IgD-negative memory B cell (primary cell): ENCODE results near the gene POU3F2. TPM values are rescaled to one million over a fixed set of nuclear protein-coding genes. Genes with fewer than 3 reads are reported as not detected.
A peak's percentile ranks its signal among the peaks of the same experiment; 100 is the strongest.

Experiments
- H3K27ac Mint-ChIP-seq, 3 donors: one replicate each; pipeline ENCODE4 v1.8.0; 2020 to 2022; ENCODE audit warnings: mild to moderate bottlenecking in 3 of 3, mixed read lengths in 3 of 3, moderate library complexity in 1 of 3
- H3K27me3 Mint-ChIP-seq: one replicate; pipeline ENCODE4 v1.8.0; 2021; ENCODE audit warnings: mixed read lengths
- H3K36me3 Mint-ChIP-seq: one replicate; pipeline ENCODE4 v1.8.0; 2020; ENCODE audit warnings: mild to moderate bottlenecking, mixed read lengths
- H3K4me1 Mint-ChIP-seq, 3 donors: one replicate each; pipeline ENCODE4 v1.8.0; 2020 to 2022; ENCODE audit warnings: mixed read lengths in 3 of 3, mild to moderate bottlenecking in 1 of 3
- H3K4me3 Mint-ChIP-seq, 4 donors: one replicate each; pipeline ENCODE4 v1.8.0; 2020 to 2022; ENCODE audit warnings: mild to moderate bottlenecking in 4 of 4, mixed read lengths in 4 of 4, moderate library complexity in 3 of 4
- H3K9me3 Mint-ChIP-seq, 3 donors: one replicate each; pipeline ENCODE4 v1.8.0; 2020 to 2021; ENCODE audit warnings: mixed read lengths in 3 of 3, mild to moderate bottlenecking in 1 of 3
- polyA plus RNA-seq: library from polyadenylated mRNA; unstranded; fragments of 300-500 nt; fragmentation: Illumina TruSeq; gene quantifications from one replicate; pipeline ENCODE4 v1.2.3, GENCODE V29; 2021

Gene POU3F2
- polyA plus RNA-seq, 1 donor from 2014 or later: not detected

DNA sequence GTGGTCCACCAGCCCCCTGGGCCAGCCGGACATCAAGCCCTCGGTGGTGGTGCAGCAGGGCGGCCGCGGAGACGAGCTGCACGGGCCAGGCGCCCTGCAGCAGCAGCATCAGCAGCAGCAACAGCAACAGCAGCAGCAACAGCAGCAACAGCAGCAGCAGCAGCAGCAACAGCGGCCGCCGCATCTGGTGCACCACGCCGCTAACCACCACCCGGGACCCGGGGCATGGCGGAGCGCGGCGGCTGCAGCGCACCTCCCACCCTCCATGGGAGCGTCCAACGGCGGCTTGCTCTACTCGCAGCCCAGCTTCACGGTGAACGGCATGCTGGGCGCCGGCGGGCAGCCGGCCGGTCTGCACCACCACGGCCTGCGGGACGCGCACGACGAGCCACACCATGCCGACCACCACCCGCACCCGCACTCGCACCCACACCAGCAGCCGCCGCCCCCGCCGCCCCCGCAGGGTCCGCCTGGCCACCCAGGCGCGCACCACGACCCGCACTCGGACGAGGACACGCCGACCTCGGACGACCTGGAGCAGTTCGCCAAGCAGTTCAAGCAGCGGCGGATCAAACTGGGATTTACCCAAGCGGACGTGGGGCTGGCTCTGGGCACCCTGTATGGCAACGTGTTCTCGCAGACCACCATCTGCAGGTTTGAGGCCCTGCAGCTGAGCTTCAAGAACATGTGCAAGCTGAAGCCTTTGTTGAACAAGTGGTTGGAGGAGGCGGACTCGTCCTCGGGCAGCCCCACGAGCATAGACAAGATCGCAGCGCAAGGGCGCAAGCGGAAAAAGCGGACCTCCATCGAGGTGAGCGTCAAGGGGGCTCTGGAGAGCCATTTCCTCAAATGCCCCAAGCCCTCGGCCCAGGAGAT, 1.0 kb downstream of the POU3F2 start:
- H3K27ac Mint-ChIP-seq: peak overlapping the region in 2 of 3 donors; percentile 71 to 96
- peaks cover 64% of the 10 kb centered on the region for H3K27me3 Mint-ChIP-seq
- peaks cover 0 to 8% (median 0%) of the 10 kb centered on the region in 3 donors for H3K9me3 Mint-ChIP-seq
- H3K36me3 Mint-ChIP-seq: peaks cover 3% of the 10 kb centered on the region
- peak overlapping the region in 3 of 4 donors; percentile 50 to 77 (median 66) for H3K4me3 Mint-ChIP-seq
- peaks cover 19 to 40% (median 28%) of the 10 kb centered on the region in 3 donors for H3K4me1 Mint-ChIP-seq

DNA sequence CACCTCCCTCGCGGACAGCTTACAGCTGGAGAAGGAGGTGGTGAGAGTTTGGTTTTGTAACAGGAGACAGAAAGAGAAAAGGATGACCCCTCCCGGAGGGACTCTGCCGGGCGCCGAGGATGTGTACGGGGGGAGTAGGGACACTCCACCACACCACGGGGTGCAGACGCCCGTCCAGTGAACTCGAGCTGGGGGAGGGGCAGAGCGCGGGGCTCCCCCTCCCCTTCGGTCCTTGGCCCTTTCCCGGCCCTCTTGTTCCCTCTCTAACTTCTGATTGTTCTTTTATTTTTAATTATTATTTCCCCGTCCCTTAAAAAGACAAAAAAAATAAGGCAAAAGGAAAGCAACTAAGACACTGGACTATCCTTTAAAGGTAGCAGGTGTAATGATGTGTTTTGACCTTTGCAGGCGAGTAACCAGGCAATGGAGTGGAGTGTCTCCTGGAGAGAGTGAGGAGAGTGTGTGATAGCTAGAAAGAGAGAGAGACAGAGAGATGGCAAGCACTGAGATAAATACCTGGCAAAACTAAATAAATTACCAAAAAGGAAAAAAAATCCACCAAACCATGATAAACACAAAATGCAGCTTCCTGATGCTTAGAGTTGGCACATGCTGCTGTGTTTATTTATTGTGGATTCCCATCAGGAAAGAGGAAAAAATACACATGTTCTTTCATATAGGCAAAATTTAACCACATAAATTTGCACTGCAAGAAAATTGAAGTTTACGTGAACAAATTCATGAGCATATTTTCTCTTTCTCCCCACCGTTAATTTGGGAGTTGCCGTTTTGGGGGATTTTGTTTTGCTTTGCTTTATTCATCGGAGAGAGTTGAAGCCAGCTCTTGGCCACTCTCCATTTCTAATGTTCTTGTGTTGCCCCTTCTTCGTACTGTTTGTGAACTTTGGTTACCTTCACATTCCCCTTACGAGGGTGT, 1.9 kb downstream of the POU3F2 start:
- peaks cover 61% of the 10 kb centered on the region for H3K27me3 Mint-ChIP-seq
- H3K4me3 Mint-ChIP-seq: peak overlapping the region; percentile 50 to 77 (median 72)
- peaks cover 0 to 3% (median 0%) of the 10 kb centered on the region in 3 donors for H3K9me3 Mint-ChIP-seq
- peak overlapping the region; percentile 71 to 96 (median 71) for H3K27ac Mint-ChIP-seq
- peaks cover 18 to 35% (median 24%) of the 10 kb centered on the region in 3 donors for H3K4me1 Mint-ChIP-seq
- peaks cover 3% of the 10 kb centered on the region for H3K36me3 Mint-ChIP-seq

DNA sequence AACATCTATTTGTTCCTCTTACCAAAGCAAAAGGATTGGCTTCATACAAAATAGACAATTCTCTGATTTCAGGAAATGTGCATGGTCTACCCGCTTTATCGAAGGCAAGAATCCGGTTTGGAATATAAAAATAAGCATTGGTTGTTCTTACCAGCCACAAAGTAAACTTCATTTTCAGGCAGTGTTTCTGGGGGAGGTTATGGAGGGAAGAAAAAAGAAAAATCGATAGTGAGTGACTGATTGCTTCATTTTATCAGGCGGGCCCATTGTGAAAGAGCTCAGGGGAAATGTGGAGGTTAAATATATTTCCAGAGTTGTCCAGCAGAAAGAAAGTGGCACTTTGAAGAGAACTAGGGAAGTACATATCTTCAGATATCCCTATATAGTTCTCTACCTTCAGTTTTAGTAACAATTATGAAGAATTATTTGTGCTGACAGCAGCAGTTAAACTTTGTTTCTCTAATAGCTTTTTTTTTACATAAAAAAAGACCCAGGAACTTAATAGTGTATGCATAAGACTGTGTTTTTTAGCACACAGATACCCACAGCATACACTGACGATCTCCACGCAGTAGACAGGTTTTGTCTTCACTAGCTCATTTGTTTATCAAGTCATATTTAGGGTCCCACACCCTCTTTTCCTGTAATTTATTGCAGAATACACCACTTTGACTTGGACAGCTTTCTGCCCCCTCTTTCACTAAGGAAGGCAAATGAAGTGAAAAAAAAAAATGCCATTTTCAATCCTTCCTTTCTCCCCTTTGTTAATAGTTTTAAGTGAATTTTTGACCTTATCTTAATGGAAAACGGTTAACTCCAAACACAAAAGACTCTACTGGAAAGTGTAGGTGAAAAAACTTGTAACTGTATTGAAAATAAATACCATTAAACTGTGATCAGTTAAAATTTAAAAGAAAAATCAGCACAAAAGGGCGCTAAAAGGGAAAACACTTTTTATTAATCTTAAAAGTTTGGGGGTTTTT, 2.9 kb downstream of the POU3F2 start:
- Mint-ChIP-seq H3K27ac (peak overlapping the region; percentile 4 to 96 (median 71)), H3K27me3 (peaks cover 63% of the 10 kb centered on the region), H3K9me3 (peaks cover 0 to 3% (median 0%) of the 10 kb centered on the region in 3 donors), H3K4me3 (peak overlapping the region in 3 of 4 donors; percentile 10 to 77 (median 45)), H3K4me1 (peaks cover 15 to 39% (median 21%) of the 10 kb centered on the region in 3 donors), H3K36me3 (peaks cover 3% of the 10 kb centered on the region)

DNA sequence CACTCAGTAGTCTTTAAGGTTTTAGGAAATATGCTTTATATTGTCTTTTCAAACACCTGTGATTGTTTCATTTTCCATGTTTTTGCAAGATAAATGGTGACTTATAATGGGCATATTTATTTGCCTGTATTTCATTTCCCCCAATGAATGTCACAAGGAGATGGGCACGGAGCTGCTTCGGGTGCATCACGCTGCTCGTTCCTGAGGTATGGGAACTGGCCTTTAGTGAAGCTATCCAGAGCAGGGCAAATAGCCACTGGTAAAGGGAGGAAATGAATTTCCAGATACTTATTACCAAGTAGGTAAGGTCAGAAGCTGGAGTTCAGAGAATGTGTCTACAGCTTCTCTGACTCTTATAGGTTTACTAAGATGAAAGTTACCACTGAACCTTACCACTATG, 3.7 kb downstream of the POU3F2 start:
- Mint-ChIP-seq H3K27me3 (peaks cover 61% of the 10 kb centered on the region), H3K4me1 (peaks cover 17 to 33% (median 20%) of the 10 kb centered on the region in 3 donors), H3K4me3 (no peak overlapping the region), H3K36me3 (peaks cover 3% of the 10 kb centered on the region), H3K27ac (peak overlapping the region in 2 of 3 donors; percentile 32 to 44), H3K9me3 (peaks cover 0 to 3% (median 0%) of the 10 kb centered on the region in 3 donors)

DNA sequence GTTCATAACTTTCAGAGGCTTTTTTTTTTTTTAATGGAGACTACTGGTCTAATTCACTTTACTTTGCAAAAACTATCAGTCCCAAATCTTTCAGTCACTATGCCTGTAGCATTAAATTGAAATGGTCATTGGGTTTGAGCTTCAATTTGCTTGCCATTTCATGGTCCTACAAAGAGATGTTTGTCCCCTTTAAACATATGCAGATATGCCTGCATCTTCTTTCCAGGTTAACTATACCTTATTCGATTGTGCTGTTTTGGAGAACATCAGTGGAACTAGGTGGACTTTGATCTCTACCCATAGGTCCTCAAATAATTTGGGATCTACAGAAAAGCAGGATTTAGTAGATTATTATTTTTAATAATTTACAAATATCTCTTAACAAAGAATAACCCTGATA, 4.6 kb downstream of the POU3F2 start:
- Mint-ChIP-seq H3K27ac (no peak overlapping the region), H3K4me1 (peaks cover 8 to 23% (median 10%) of the 10 kb centered on the region in 3 donors), H3K36me3 (peaks cover 3% of the 10 kb centered on the region), H3K4me3 (no peak overlapping the region), H3K27me3 (peaks cover 59% of the 10 kb centered on the region), H3K9me3 (peaks cover 0 to 5% (median 0%) of the 10 kb centered on the region in 3 donors)

DNA sequence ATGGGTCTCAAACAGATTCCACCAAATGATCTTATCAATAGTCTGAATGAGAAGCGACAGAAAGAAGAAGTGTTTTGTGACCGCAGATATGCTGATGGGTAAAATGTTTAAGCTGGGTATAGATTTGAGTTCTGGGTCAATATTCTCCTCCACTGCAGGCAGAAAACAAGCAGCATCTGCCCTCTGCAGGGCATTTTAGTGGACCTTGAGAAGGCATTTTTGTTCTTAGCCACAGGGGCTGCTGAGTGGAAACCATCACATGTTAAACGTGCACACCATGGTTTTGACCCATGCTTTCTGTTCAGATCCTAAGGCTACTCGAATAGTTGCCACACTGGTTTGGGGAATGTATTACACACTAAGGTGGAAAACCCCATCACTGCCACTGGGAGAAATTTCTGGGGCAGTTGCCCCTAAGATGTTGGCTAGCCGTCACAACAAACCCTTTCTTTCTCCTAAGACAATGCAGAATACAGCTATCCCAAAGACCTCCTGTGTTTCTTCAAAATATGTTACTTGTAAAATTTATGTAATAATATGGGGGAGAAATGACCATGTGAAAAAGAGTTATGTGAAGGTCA, 5.5 kb downstream of the POU3F2 start:
- Mint-ChIP-seq H3K27me3 (peaks cover 65% of the 10 kb centered on the region), H3K9me3 (peaks cover 0 to 10% (median 0%) of the 10 kb centered on the region in 3 donors), H3K4me1 (peaks cover 14 to 29% (median 14%) of the 10 kb centered on the region in 3 donors), H3K27ac (peak overlapping the region in 1 of 3 donors; percentile 15), H3K4me3 (peak overlapping the region in 1 of 4 donors; percentile 8), H3K36me3 (peaks cover 3% of the 10 kb centered on the region)

DNA sequence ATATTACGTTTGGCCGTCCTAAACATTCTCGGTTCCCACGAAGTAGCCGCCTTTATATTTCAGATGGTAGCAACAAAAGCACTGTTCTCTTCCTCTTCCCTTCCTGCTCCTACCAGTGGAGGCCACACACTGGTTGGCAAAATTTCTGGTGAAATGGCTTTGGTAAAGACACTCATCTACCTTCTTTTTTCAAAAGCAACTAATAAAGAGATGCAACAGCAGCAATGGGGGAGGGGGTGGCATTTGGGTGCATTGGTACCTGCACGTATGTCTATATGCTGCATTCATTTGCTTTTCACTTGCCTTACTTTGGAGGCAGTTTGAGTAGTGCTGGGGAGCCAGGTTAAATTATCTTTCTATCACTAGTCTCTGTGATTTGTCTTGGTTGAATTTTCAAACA, 6.0 kb downstream of the POU3F2 start:
- Mint-ChIP-seq H3K4me3 (no peak overlapping the region), H3K27ac (peak overlapping the region in 2 of 3 donors; percentile 3 to 7), H3K36me3 (peaks cover 3% of the 10 kb centered on the region)

DNA sequence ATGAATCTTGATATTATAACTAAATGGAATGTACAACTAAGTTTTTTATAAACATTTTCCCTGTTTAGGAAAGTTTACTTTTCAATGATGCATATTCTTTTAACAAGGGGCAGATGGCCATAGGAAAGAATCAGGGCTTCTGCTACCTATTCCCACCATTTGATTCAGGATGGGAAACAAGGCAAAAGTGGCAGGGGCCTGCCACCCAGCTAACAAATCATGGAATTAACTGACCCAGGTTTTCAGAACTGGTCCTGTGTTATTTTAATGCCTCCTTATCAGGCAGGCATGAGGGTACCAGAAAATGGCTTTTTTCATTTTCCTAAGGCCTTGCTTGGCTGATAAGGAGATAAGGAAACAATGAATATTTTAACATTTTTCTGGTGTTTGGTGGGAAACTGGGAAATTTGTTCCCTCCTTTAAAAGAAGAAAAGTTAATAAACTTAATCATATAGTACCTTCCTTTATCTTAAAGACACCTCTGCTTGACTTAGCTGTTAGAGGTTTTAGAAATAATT, 6.7 kb downstream of the POU3F2 start:
- Mint-ChIP-seq H3K4me1 (peaks cover 16 to 30% (median 17%) of the 10 kb centered on the region in 3 donors), H3K36me3 (no peaks in the 10 kb centered on the region), H3K27ac (peak overlapping the region in 1 of 3 donors; percentile 7), H3K27me3 (peaks cover 66% of the 10 kb centered on the region), H3K9me3 (peaks cover 0 to 6% (median 0%) of the 10 kb centered on the region in 3 donors), H3K4me3 (no peak overlapping the region)

More for the DNA sequence above, 6.0 kb downstream of the POU3F2 start:
- Mint-ChIP-seq H3K27me3 (peaks cover 65% of the 10 kb centered on the region), H3K4me1 (peaks cover 14 to 29% (median 14%) of the 10 kb centered on the region in 3 donors), H3K9me3 (peaks cover 0 to 10% (median 0%) of the 10 kb centered on the region in 3 donors)

DNA sequence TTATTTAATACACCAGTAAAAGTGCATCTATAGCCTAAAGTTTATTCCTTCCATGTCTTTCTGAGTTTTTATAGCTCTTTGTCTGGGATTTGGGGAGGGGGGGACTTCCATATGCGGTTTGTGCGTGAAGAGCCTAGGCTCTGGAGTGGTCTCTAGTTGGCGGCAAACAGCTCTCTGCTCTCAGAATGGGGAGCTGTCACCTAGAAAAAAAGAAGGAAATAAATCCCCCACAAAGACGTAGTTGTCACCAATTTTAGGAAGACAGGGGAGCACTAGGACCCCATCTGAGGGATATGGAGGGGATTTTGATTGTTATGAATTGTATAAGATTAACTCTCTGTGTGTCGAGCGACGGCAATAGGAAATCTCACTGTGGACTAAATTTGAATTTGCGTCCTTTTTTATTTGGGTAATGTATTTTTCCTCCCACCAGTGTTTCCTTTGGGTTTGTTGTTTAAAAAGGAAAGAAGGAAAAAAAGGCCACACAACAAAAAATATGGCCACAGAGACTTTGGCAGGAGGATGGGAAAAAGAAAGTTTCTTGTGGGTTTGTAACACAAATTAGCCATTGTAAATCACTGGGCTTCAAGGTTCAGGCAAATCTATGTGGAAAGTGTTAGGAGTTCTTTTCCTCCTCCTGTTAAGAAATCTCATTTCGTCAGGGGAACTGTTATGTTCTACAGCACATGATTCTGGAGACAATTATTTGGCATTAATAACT, 7.4 kb downstream of the POU3F2 start:
- Mint-ChIP-seq H3K9me3 (peaks cover 0 to 6% (median 0%) of the 10 kb centered on the region in 3 donors), H3K4me3 (peak overlapping the region in 1 of 4 donors; percentile 14), H3K36me3 (no peaks in the 10 kb centered on the region), H3K27ac (peak overlapping the region in 1 of 3 donors; percentile 53), H3K4me1 (peaks cover 13 to 28% (median 14%) of the 10 kb centered on the region in 3 donors), H3K27me3 (peaks cover 67% of the 10 kb centered on the region)

DNA sequence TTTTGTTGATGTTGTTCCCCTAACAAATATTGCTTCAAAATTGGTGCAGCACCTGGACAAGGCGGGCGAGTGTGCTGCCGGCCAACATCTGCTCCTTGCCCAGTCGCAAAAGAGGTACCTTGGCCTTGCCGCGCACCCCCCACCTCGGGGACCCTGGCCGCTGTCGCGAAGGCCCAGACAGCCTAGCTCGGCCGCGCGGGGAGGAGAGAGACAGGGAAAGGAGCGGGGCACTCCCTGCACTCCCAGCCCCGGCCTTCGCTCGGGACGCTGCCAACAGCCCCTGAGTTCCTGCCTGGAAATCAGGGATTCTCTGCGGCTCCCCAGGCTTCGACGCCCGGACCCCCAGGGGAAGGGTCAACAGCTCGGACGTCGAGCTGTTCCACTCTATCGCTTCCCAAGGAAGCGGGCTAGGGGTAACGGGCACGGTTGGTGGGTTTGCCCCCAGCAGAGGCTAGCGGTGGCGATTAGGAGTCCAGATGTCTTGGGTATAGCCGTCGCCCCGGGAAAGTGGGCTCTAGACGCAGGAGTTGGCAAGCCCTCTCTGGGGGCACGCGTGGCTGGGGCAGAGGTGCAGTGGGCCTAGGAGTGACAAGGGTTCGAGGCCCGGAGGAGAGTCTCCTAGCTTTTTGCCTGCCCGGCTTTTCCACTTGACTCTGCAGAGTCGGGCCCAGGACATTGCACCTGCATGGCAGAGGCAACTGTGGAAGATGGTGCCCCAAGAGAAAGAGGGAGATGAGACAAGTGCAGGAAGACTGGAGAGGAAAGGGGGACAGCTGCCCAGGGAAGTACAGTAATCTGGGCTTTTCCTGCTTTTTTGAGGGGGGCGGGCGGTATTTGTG, 8.2 kb downstream of the POU3F2 start:
- no peaks in the 10 kb centered on the region for H3K36me3 Mint-ChIP-seq
- peak overlapping the region in 2 of 4 donors; percentile 14 to 22 for H3K4me3 Mint-ChIP-seq
- H3K27ac Mint-ChIP-seq: peak overlapping the region; percentile 8 to 84 (median 72)
- peaks cover 69% of the 10 kb centered on the region for H3K27me3 Mint-ChIP-seq
- peaks cover 0 to 6% (median 0%) of the 10 kb centered on the region in 3 donors for H3K9me3 Mint-ChIP-seq
- peaks cover 13 to 28% (median 14%) of the 10 kb centered on the region in 3 donors for H3K4me1 Mint-ChIP-seq

DNA sequence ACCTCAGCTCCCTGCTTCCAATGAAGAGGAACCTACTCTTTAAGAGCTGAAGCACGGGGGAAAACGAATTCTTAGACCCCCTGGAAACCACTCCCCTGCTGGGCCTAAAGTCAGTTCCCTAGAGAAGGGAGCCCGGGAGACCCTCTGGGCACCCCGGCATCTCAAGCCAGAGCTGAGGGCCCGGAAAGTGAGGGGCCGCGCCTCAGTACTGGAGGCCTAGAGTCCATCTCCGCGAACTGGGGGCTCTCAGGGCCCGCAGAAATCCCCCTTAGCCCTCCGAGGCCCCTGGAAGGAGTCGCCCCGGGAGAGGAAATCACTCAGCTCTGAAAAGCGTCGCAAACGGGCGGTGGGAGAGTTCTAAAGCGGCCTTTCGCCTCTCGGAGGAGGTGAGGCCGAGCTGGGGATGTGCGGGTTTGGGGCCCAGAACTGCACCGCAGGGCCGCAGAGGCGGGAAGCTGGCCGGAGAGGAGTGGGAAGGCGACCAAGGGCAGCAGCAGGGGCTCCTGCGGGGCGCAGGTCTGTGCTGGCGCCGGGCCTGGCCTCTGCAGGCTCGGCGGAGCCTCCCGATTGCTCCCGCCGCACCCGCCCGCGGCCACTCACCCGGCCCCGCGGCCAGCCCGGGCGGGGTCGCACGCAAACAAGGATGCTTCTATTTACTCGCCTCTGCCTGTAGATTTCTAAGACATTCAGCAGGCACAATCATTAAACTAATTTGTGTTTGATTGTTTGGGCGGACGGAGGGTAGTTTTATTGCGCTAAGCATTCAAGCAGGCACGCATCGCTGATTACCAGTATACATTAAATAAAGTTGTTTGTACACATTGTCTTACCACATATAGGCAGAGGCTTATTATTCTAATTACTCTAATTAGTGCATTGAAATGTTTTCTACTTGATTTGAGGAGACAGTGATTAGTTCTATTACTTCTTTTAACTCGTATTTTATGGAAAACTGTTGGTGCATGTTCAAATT, 9.2 kb downstream of the POU3F2 start:
- Mint-ChIP-seq H3K36me3 (no peaks in the 10 kb centered on the region), H3K4me3 (peak overlapping the region in 1 of 4 donors; percentile 77), H3K9me3 (peaks cover 0 to 6% (median 0%) of the 10 kb centered on the region in 3 donors), H3K4me1 (peaks cover 14 to 27% (median 16%) of the 10 kb centered on the region in 3 donors), H3K27ac (peak overlapping the region; percentile 8 to 84 (median 72)), H3K27me3 (peaks cover 64% of the 10 kb centered on the region)
